ENCODE data around the gene SGK1. TPM values are rescaled to one million over a fixed set of nuclear protein-coding genes. Genes with fewer than 3 reads are reported as not detected.
A peak's percentile ranks its signal among the peaks of the same experiment; 100 is the strongest.
"Not testable (repeated sequence)": the region's sequence is repeated elsewhere in the genome, so short reads cannot be mapped to it uniquely, and the experiment has no call there.

Gene SGK1
- total RNA-seq, 1 donor from 2014 or later, result 36.4 TPM

DNA sequence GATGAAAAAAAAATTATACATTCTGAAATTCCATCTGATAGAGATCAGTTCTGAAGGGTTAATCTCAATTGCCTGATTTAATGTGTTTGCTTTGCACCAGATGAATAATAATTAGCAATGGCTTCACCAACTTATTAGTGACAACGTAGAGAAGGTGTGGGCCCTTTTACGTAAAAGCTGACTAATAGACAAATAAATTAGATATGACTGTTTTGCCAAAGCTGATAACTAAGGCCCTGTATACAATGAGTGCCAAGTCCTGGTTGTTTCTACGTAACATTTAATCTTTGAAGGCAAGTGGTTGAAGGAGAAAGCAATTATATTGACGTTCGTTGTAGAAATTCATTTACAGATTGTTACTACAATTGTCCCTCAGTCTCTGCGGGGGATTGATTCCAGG is 10.8 kb downstream of the SGK1 start:
- intact Hi-C loops (cut with micrococcal nuclease), result no loop called here
- H3K36me3 Mint-ChIP-seq (ENCODE audit: low read depth), result no peaks in the 10 kb centered on the region
- no peak overlapping the region for H3K27ac Mint-ChIP-seq
- no peaks in the 10 kb centered on the region for H3K9me3 Mint-ChIP-seq
- H3K27me3 Mint-ChIP-seq, result peaks cover 5% of the 10 kb centered on the region
- peaks cover 12% of the 10 kb centered on the region for H3K4me1 Mint-ChIP-seq
- no peak for DNase-seq
- no peak overlapping the region for H3K4me3 Mint-ChIP-seq

DNA sequence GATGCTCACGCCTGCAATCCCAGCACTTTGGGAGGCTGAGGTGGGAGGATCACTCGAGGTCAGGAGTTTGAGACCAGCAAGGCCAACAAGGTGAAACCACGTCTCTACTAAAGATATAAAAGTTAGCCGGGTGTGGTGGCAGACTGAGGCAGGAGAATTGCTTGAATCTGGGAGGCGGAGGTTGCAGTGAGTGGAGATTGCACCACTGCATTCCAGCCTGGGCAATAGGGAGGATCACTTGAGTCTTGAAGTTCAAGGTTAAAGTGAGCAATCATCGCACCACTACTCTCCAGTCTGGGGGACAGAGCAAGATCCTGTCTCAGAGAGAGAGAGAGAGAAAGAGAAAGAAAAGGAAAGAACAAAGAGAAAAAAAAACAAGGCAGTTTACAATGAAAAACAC is 13.5 kb downstream of the SGK1 start:
- H3K9me3 Mint-ChIP-seq; DNase-seq; intact Hi-C loops (cut with micrococcal nuclease); H3K27ac Mint-ChIP-seq; H3K36me3 Mint-ChIP-seq (ENCODE audit: low read depth); H3K27me3 Mint-ChIP-seq; H3K4me3 Mint-ChIP-seq: not testable (repeated sequence)
- peaks cover 12% of the 10 kb centered on the region for H3K4me1 Mint-ChIP-seq

DNA sequence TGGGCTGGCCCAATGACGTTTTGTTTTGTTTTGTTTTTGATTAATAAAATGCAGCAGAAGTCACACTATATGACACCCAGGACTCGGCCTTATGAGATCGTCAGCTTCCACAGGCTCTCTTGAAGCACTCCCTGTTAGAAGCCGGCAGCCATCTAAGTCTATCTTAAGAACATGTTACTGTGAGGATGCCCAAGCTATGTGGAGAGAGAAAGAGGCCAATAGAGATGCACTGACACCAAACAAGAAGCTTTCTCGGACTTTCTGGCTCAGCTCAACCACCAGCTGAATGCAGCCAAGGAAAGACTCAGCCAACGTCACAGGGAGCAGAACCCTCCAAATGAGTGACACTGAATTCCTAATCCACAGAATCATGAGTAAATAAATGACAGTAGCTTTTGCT is 14.0 kb downstream of the SGK1 start:
- Mint-ChIP-seq H3K9me3 (no peaks in the 10 kb centered on the region), H3K27me3 (no peaks in the 10 kb centered on the region), H3K4me3 (no peak overlapping the region), H3K36me3 (ENCODE audit: low read depth) (no peaks in the 10 kb centered on the region), H3K27ac (no peak overlapping the region), H3K4me1 (peaks cover 12% of the 10 kb centered on the region)
- intact Hi-C loops (cut with micrococcal nuclease), result no loop called here
- no peak for DNase-seq

DNA sequence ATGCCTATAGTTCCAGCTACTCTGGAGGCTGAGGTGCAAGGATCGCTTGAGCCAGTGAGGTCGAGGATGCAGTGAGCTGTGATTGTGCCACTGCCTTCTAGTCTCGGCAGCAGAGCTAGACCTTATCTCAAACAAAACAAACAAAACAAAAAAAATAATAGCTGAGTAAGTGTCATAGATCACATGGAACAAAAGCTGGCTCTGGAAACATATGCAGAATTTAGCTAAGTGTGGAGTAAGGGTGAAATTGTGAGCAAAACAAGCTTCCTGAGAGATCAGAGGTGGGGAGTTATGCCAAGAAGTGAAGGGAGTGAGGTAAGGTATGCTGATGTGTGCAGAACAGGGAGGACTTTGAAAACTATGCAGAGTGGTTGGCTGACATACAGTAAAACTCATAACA is 18.7 kb downstream of the SGK1 start:
- no peaks in the 10 kb centered on the region for H3K27me3 Mint-ChIP-seq
- no peak for DNase-seq
- H3K36me3 Mint-ChIP-seq (ENCODE audit: low read depth), result no peaks in the 10 kb centered on the region
- no peak overlapping the region for H3K4me3 Mint-ChIP-seq
- no peak overlapping the region for H3K27ac Mint-ChIP-seq
- H3K4me1 Mint-ChIP-seq, result peaks cover 8% of the 10 kb centered on the region
- intact Hi-C loops (cut with micrococcal nuclease), result no loop called here
- no peaks in the 10 kb centered on the region for H3K9me3 Mint-ChIP-seq

DNA sequence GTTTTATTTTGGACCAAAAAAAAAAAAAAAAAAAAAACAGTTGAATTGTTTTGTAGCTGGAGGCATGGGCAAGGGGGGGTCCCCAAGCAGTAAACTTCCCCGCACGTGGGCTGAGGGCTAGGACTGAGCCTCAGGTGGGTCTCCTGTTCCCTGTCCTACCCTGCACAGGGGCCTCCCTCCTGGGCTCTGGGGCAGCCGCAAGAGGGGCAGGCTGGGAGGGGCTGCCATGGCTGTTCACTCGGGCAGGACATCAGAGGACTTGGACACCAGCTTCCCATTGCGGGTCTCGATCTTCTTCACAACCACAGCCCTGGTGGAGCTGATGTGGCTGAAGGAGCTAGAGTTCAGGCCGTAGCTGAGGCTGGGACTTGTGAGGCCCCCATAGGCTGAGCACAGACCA is 21.1 kb downstream of the SGK1 start:
- no peak overlapping the region for H3K27ac Mint-ChIP-seq
- no peaks in the 10 kb centered on the region for H3K27me3 Mint-ChIP-seq
- no peak overlapping the region for H3K4me3 Mint-ChIP-seq
- intact Hi-C loops (cut with micrococcal nuclease), result no loop called here
- H3K4me1 Mint-ChIP-seq, result peaks cover 4% of the 10 kb centered on the region
- H3K9me3 Mint-ChIP-seq, result no peaks in the 10 kb centered on the region
- DNase-seq, result no peak
- no peaks in the 10 kb centered on the region for H3K36me3 Mint-ChIP-seq (ENCODE audit: low read depth)

DNA sequence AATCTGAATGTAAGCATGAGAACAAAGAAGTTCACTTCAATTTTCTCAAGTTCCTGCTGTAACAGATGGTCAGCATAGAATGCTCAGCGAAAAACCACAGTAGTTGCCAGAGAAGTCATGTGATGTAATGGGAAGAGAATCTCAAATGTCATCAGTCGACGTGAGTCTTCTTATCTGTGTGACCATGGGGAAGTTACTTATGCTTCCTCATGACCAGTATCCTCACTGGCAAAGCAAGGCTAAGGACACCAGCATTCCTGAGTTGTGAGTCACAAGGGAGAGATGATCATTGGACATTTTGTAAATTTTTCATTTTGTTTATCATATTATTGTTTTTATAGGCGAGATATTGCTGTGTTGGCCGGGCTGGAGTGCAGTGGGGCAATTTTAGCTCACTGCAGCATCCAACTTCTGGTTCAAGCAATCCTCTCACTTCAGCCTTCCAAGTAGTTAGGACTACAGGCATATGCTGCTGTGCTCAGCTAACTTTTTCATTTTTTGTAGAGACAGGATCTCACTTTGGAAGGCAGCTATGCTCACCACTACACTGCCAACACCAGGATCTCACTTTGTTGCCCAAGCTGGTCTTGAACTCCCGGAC is 21.9 kb downstream of the SGK1 start:
- H3K9me3 Mint-ChIP-seq, result no peaks in the 10 kb centered on the region
- H3K4me3 Mint-ChIP-seq, result no peak overlapping the region
- peaks cover 4% of the 10 kb centered on the region for H3K4me1 Mint-ChIP-seq
- intact Hi-C loops (cut with micrococcal nuclease), result no loop called here
- no peaks in the 10 kb centered on the region for H3K36me3 Mint-ChIP-seq (ENCODE audit: low read depth)
- H3K27ac Mint-ChIP-seq, result no peak overlapping the region
- H3K27me3 Mint-ChIP-seq, result no peaks in the 10 kb centered on the region
- DNase-seq, result no peak

DNA sequence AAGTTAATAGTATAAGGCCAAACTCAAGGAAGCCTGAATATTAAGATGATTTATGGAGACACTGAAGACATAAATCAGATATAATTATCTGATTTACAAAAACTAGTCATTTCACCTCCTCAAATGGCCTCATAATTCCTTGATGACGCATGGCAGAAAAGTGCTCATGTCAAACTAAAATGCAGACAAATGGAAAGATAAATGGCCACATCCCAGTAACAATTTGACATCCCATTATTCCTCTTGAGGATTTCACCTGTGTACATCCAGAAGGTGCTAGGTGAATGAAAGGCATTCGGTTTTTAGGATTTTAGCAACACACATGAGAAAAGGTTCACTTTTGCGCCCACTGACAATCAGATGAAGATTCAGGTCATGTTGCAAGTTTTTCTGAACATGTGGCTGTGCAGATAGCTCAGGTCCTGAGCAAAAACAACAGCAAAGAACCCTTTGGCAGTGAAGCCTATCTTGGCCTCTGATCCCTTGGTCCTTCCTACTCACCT is 24.2 kb downstream of the SGK1 start:
- no peaks in the 10 kb centered on the region for H3K9me3 Mint-ChIP-seq
- no peak for DNase-seq
- H3K4me1 Mint-ChIP-seq, result peaks cover 10% of the 10 kb centered on the region
- H3K27ac Mint-ChIP-seq, result no peak overlapping the region
- intact Hi-C loops (cut with micrococcal nuclease), result no loop called here
- H3K27me3 Mint-ChIP-seq, result no peaks in the 10 kb centered on the region
- H3K36me3 Mint-ChIP-seq (ENCODE audit: low read depth), result no peaks in the 10 kb centered on the region
- no peak overlapping the region for H3K4me3 Mint-ChIP-seq

DNA sequence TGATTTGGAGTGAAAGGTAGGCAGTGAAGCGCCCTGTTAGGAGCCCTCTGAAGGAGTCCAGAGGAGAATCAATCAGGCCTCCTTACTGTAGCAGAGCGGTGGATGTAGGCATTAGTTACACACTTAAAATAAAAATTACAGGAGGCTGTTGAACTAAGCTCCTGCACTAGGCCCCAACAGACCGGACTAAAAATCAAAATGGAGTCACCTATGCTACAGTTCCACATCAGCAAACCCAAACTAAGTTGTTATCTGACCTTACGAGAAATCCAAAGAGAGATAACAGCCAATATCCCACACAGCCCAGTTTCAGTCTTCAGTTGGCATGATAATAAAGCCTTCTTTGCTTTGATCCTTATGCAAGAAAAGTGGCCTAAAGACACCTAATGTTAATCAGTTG is 26.8 kb downstream of the SGK1 start:
- no peak for DNase-seq
- no peak overlapping the region for H3K27ac Mint-ChIP-seq
- intact Hi-C loops (cut with micrococcal nuclease), result no loop called here
- peaks cover 21% of the 10 kb centered on the region for H3K4me1 Mint-ChIP-seq
- H3K9me3 Mint-ChIP-seq, result no peaks in the 10 kb centered on the region
- no peaks in the 10 kb centered on the region for H3K27me3 Mint-ChIP-seq
- no peak overlapping the region for H3K4me3 Mint-ChIP-seq
- no peaks in the 10 kb centered on the region for H3K36me3 Mint-ChIP-seq (ENCODE audit: low read depth)

DNA sequence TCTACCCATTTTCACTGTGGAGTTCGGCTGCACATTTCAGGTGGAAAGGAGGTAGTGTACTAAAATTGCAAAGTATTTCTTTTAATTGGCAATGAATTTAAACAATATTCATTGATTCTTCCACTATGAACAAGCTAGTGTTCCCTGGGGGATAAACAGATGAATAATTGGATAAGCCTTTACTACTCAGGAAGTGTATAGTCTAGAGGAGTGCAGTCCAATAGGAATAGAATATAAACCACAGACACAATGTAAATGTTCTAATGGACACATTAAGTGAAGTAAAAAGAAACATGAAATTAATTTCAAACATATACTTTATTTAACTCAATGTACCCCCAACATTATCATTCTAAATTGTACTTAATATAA is 28.7 kb downstream of the SGK1 start:
- DNase-seq, result no peak
- Mint-ChIP-seq H3K36me3 (ENCODE audit: low read depth) (no peaks in the 10 kb centered on the region), H3K27me3 (no peaks in the 10 kb centered on the region), H3K4me1 (peaks cover 20% of the 10 kb centered on the region), H3K4me3 (peak overlapping the region; percentile 61), H3K27ac (peak overlapping the region; percentile 96), H3K9me3 (no peaks in the 10 kb centered on the region)
- intact Hi-C loops (cut with micrococcal nuclease), result loop anchor here (2.0 to 10.0 kb wide), 6 partner anchors 26 to 840 kb away; partner anchors contain the start of gene ALDH8A1

DNA sequence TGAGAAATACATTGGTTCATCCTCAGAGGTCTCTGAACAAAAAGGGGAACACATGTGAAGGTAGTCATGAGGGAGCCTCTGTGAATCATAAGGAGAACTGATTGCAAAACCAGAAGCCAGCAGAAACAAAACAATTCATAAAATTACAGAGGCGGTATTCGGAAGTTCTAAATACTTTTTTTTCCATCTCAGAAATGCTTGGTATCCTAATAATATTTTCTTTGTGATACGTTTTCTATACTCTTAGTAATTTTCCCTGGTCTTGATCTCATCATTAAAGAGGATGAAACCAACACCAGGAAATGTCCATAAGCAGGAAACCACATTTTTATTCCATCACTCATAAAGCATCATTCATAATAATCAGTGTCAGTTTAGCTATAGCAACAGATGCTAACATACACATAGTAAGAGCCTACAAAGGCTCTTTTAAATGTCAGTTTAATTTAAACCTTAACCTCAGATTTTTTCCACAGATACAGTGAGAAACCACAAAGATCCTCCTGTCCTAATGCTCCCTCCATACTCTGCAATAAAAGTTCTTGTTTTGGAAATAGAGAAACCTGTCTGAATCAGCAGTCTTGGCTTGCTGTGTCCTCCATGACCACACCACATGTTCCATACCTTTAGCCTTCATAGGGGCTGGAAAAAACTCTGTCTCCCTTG is 29.2 kb downstream of the SGK1 start:
- intact Hi-C loops (cut with micrococcal nuclease), result loop anchor here (1.0 to 10.0 kb wide), 12 partner anchors 26 to 840 kb away; partner anchors contain the start of gene ALDH8A1
- peak; percentile 75 for DNase-seq
- Mint-ChIP-seq H3K27me3 (no peaks in the 10 kb centered on the region), H3K27ac (peak overlapping the region; percentile 96), H3K4me1 (peaks cover 20% of the 10 kb centered on the region), H3K4me3 (peak overlapping the region; percentile 74), H3K9me3 (no peaks in the 10 kb centered on the region), H3K36me3 (ENCODE audit: low read depth) (no peaks in the 10 kb centered on the region)

DNA sequence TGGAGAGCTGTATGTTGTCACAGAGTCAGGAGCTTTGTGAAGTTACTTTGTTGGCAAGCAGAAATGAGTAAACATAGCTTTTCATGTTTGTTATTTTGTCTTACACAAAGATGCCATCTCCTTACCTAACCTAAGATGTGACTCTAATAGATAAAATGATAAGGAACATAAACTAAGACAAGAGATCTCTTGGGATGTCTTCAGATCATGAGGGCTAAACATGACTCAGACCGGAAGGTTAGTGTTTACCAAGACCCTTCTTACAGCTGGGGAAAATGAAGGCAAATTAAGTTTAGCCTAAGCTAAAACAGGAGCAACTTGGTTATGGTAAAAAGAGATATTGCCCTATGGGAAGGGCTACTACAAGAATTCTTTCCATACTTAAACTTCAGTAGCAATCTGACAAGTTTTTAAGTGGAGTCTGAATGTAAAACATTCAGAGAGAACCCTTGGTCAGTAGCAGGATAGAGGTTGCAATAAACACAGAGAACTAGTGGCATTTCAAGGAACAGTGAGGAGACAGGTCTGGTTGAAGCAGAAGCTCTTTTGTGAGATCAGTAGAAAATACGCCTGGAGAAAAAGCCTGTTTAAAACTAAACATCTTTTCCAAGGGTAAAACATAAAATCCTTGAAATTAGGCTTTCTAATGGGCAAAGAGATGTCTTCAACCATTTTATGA is 29.9 kb downstream of the SGK1 start:
- Mint-ChIP-seq H3K9me3 (no peaks in the 10 kb centered on the region), H3K27ac (peak overlapping the region; percentile 96), H3K4me3 (peak overlapping the region; percentile 74), H3K4me1 (peaks cover 20% of the 10 kb centered on the region), H3K27me3 (no peaks in the 10 kb centered on the region), H3K36me3 (ENCODE audit: low read depth) (no peaks in the 10 kb centered on the region)
- no peak for DNase-seq
- intact Hi-C loops (cut with micrococcal nuclease), result loop anchor here (1.0 to 10.0 kb wide), 12 partner anchors 27 to 841 kb away; partner anchors contain the start of gene ALDH8A1

DNA sequence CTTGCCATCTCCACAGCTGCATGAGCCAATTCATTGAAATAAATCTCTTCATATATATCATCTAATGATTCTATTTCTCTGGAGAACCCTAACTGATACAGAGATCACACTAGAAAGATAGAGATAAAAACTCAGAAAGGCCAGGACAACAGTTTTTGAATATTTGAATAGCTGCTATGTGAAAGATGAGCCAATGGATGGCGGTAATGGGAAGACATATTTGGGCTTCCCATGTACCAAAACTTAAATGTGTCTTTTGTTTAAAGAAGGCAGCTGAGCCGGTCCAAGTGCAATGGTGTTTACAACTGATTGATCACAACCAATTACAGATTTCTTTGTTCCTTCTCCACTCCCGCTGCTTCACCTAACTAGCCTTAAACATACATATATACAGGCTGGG is 35.1 kb downstream of the SGK1 start:
- H3K36me3 Mint-ChIP-seq (ENCODE audit: low read depth), result no peaks in the 10 kb centered on the region
- no peaks in the 10 kb centered on the region for H3K27me3 Mint-ChIP-seq
- H3K27ac Mint-ChIP-seq, result no peak overlapping the region
- no peak for DNase-seq
- no peaks in the 10 kb centered on the region for H3K9me3 Mint-ChIP-seq
- peaks cover 9% of the 10 kb centered on the region for H3K4me1 Mint-ChIP-seq
- H3K4me3 Mint-ChIP-seq, result no peak overlapping the region
- intact Hi-C loops (cut with micrococcal nuclease), result loop anchor here (10.0 kb wide), 1 partner anchor 672 kb away; the partner anchor contains the start of gene ALDH8A1

DNA sequence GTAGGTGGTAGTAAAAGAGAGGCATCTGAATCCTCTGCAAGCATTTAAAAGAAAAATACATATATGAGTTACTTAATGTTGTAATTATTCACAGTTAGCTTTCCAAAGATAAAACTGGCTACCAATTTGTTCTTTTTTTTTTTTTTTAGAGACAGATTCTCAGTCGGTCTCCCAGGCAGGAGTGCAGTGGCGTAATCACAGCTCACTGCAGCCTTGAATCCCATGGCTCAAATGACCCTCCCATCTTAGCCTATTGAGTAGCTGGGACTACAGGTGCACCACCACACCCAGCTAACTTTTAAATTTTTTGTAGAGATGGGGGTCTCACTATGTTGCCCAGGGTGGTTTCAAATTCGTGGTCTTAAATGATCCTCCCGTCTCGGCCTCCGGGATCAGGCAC is 36.5 kb downstream of the SGK1 start:
- Mint-ChIP-seq H3K27me3 (no peaks in the 10 kb centered on the region), H3K4me1 (peaks cover 18% of the 10 kb centered on the region), H3K36me3 (ENCODE audit: low read depth) (no peaks in the 10 kb centered on the region), H3K27ac (no peak overlapping the region), H3K9me3 (no peaks in the 10 kb centered on the region), H3K4me3 (no peak overlapping the region)
- intact Hi-C loops (cut with micrococcal nuclease), result loop anchor here (10.0 kb wide), 1 partner anchor 673 kb away; the partner anchor contains the start of gene ALDH8A1
- DNase-seq, result no peak

DNA sequence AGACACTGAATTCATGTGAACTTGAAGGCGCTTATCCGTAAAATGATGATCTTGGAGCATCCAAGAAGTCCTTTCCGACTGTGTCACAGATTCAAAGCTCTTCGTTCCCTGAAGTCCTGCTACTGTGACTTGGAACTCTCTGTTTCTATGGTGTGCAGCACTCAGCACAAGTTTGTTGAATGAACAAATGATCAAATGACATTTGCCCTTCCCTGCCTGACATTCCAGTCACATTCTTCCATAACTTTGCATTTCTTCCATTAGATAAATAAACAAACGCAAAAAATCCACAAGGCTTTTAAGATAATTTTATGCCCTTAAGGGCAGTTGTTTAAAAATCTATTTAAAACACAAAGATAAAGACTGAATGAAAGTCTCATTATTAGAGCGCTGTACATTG is 39.9 kb downstream of the SGK1 start:
- H3K27ac Mint-ChIP-seq, result no peak overlapping the region
- peaks cover 2% of the 10 kb centered on the region for H3K36me3 Mint-ChIP-seq (ENCODE audit: low read depth)
- H3K27me3 Mint-ChIP-seq, result no peaks in the 10 kb centered on the region
- no peaks in the 10 kb centered on the region for H3K9me3 Mint-ChIP-seq
- H3K4me1 Mint-ChIP-seq, result peaks cover 22% of the 10 kb centered on the region
- H3K4me3 Mint-ChIP-seq, result no peak overlapping the region
- DNase-seq, result no peak
- intact Hi-C loops (cut with micrococcal nuclease), result no loop called here

Measured in activated CD4-positive, alpha-beta T cell treated with anti-CD3 and anti-CD28 coated beads, Interleukin-2, amount 10 ng/mL, durations not matched to agents 24 days and 14 days (primary cell).